Hematopoietic multipotent progenitor cell treated with erythropoietin and hydrocortisone succinate and interleukin-3 and kit ligand, for 8 days (in vitro differentiated cells): ENCODE results near the gene ATP11A.
"Not testable (repeated sequence)": the region's sequence is repeated elsewhere in the genome, so short reads cannot be mapped to it uniquely, and the experiment has no call there.

Experiments used
- DNase-seq: peaks from one replicate; pipeline ENCODE4 v3.0.0-alpha.2; 2015

Gene ATP11A

DNA sequence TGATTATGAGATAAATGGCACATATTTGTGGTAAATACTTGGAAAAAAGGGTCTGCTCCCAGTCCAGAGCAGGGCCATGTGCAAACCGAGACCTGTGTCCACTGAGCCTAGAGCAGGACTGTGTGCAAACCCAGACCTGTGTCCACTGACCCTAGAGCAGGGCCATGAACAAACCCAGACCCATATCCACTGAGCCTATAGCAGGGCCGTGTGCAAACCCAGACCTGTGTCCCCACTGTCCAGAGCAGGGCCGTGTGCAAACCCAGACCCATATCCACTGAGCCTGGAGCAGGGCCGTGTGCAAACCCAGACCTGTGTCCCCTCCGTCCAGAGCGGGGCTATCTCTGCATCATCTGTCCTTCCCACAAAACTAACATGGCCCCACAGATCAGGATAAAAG, 136.0 kb downstream of the ATP11A start:
- no peak for DNase-seq

DNA sequence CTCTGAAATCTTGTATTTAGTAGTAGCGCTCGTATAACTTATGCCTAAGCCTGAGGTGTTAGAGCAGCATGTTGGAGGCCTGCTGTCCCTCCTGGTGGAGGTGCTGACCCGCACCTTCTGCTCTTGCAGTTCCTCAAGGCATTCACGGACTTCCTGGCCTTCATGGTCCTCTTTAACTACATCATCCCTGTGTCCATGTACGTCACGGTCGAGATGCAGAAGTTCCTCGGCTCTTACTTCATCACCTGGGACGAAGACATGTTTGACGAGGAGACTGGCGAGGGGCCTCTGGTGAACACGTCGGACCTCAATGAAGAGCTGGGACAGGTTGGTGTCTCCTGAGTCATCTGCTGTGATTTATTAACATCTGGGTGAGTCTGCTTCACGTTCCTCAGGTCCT, 136.7 kb downstream of the ATP11A start:
- DNase-seq = no peak

DNA sequence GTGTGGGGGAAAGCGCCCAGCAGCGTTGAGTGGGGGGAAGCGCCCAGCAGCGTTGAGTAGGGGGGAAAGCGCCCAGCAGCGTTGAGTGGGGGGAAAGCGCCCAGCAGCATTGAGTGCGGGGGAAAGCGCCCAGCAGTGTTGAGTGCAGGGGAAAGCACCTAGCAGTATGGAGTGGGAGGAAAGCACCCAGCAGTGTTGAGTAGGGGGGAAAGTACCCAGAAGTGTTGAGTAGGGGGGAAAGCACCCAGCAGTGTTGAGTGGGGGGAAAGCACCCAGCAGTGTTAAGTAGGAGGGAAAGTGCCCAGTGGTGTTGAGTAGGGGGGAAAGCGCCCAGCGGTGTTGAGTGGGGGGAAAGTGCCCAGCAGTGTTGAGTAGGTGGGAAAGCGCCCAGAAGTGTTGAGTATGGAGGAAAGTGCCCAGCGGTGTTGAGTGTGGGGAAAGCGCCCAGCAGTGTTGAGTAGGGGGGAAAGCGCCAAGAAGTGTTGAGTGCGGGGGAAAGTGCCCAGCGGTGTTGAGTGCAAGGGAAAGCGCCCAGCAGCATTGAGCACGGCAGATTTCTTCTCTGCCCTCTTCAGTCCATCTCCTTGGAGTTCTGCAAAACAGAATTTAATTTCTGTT, 138.4 kb downstream of the ATP11A start:
- DNase-seq = no peak

- no peak for DNase-seq
These were observed 138.9 kb downstream of the ATP11A start for GRCh38 chr13:112828756-112829155.

DNA sequence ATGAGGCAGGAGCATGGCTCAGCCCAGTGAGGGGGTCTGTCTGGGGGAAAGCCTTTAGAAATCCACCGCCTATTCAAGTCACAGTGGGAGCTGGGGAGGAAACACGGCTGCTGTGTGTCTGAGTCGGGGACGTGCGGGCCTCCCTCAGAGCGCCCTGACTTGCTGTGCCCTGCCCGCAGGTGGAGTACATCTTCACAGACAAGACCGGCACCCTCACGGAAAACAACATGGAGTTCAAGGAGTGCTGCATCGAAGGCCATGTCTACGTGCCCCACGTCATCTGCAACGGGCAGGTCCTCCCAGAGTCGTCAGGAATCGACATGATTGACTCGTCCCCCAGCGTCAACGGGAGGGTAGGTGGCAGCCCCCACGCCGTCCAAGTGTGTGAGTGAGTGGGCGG, 141.4 kb downstream of the ATP11A start:
- DNase-seq = no peak

DNA sequence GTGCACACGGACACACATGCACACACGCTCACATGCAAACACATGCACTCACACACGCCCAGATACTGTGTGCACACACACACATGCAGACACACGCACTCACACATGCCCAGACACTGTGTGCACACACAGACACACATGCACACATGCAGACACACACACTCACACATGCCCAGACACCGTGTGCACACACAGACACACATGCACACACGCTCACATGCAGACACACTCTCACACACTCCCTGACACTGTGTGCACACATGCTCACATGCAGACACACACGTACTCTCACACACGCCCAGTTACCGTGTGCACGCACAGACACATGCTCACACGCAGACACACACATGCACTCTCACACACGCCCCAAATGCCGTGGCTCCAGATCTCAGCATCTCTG, 142.0 kb downstream of the ATP11A start:
- no peak for DNase-seq

- DNase-seq = no peak
These were observed 143.0 kb downstream of the ATP11A start for GRCh38 chr13:112832811-112833210.

- no peak for DNase-seq
These were observed 143.9 kb downstream of the ATP11A start for GRCh38 chr13:112833551-112834257.

DNA sequence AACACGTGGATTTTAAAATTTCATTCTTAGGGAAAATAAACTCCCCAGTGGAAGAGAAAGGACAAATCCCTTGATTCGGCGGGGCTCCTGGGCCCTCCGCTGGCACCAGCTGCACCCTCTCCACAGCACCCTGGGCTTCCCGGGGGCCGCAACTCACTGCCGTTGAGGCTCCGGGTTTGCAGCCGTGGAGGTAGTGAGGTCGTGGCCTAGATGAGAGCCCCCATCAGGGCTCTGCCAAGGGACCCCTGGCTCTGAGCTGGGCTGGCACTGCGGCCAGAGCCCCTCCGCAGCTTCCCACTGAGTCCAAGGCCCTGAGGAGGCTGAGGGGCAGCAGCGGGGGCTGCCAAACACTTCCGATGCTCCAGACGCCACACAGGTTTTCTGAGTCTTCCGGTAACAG, 145.5 kb downstream of the ATP11A start:
- no peak for DNase-seq

DNA sequence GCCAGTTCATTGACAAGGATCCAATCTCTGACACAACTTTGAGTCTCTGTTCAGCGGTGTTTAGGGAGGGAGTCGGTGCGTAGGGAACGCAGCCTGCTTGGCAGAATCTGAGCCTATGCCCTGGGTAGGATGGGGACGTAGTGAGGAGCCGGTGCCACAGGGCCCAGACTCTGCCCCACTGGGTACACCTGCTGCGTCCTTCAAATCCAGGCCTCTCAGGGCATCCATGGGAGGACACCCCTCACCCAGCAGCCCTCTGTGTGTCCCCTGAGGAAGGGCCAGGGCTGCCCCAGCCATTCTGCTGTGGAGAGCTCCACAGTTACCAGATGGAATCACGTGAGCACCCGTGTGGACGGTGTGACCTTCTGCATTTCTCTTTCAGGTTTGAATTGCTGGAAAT, 146.0 kb downstream of the ATP11A start:
- DNase-seq = no peak

- no peak for DNase-seq
These were observed 147.1 kb downstream of the ATP11A start for GRCh38 chr13:112836940-112837339.

DNA sequence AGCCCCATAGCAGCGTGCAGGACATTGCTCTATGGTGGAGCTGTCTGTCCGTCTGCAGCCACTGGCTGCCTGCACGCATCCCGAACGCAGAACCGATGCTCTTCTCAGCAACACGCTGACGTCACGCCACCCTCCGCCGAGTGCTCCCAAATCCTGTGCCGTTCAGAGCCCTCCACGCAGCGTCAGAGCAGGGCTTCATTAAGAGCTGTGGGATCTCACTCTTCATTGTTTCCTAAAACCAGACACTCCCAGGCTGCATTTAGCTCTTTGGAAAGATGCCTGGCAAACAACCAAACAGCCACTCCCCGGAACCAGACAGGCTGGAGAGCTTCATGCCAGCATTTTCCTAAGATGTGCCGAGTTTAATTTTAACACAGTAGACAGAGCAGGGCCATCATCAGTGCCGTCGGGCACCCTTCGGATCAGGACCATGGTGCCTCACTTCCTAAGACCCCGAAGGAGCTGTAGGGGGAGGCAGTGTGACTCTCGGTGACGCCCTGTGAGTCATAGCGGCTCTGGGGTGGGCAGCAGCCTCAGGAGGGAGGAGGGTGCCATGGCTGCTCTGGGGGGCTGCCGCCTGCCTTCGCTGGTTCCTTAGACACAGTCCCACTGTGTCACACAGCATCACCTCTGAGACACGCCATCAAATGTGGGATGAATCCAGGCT, 147.7 kb downstream of the ATP11A start:
- DNase-seq = no peak

- no peak for DNase-seq
These were observed 148.4 kb downstream of the ATP11A start for GRCh38 chr13:112838038-112838841.

GRCh38 chr13:112838842-112839117, 148.9 kb downstream of the ATP11A start:
- DNase-seq = no peak

DNA sequence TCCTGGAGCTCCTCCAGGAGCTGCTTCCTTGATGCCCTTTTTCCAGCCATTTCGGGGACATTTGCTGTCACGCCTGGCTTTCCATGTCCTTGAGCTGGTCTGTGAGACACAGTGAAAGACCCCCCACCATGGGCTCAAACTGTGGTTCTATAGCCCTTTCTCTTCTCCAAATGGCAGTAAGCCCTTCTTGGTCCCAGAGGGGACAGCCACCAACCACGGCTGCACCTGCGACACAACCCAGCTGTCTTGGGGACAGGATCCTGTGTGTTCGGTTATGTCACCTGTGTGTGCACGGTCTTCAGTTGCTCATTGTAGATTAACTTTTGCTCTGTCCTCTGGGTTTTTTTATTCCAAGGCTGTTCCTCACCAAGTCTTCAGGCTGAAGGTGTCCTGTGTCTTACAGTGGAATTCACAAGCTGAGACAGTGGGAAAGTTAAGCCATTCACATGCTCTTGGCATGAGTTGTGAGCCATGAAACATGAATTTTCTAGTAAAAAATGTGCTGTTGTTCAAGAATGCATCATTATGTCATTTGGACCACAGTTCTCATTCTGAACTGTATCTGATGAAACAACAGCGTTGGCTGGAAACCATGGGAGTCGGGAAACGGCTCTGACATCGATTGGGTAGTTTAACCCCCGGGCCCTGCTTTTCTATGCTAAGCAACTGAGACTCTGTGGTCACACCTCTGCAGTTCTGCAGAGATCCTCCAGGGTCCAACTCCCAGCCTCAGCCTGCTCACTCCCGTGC, 149.7 kb downstream of the ATP11A start:
- no peak for DNase-seq

- DNase-seq = no peak
These were observed 150.8 kb downstream of the ATP11A start for GRCh38 chr13:112840472-112841302.

DNA sequence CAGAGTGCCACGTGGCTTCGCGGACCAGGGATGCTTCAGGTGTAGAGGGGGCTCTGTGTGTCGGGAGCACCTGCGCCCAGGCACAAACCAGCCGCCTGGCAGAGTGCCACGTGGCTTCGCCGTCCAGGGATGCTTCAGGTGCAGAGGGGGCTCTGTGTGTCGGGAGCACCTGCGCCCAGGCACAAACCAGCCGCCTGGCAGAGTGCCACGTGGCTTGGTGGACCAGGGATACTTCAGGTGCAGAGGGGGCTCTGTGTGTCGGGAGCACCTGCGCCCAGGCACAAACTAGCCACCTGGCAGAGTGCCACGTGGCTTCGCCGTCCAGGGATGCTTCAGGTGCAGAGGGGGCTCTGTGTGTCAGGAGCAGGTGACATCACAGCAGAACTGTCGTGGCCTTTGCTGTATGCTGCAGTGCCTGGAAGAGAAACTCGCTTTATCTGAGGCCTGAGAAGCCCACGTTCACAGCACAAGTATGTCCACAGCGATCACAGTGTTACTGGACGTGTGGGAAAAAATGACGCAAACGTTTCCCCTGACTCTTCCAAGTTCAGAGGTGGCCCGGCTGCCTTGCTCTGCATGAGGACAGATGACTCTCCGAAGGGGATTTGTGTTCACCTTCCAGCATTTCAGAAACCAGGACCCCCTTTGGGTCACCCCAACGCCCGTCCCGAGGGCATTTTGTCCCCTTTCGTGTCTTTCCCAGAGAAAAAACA, 151.6 kb downstream of the ATP11A start:
- not testable (repeated sequence) for DNase-seq

- DNase-seq = no peak
These were observed 152.6 kb downstream of the ATP11A start for GRCh38 chr13:112842343-112842856.

DNA sequence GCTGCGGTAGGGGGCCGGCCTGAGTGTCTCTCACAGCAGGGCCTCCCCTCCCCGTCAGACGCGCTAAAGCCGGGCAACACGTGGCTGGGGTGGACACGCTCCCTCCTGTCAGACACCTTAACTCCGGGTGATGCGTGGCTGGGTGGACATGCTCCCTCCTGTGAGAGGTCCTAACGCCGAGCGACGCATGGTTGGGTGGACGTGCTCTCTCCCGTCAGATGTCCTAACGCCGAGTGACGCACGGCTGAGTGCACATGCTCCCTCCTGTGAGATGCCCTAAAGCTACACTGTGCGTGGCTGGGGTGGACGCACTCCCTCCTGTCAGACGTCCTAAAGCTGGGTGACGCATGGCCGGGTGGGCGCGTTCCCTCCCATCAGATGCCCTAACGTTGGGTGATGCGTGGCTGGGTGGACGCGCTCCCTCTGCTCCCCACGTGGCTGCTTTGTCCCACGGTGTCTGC, 153.1 kb downstream of the ATP11A start:
- no peak for DNase-seq

DNA sequence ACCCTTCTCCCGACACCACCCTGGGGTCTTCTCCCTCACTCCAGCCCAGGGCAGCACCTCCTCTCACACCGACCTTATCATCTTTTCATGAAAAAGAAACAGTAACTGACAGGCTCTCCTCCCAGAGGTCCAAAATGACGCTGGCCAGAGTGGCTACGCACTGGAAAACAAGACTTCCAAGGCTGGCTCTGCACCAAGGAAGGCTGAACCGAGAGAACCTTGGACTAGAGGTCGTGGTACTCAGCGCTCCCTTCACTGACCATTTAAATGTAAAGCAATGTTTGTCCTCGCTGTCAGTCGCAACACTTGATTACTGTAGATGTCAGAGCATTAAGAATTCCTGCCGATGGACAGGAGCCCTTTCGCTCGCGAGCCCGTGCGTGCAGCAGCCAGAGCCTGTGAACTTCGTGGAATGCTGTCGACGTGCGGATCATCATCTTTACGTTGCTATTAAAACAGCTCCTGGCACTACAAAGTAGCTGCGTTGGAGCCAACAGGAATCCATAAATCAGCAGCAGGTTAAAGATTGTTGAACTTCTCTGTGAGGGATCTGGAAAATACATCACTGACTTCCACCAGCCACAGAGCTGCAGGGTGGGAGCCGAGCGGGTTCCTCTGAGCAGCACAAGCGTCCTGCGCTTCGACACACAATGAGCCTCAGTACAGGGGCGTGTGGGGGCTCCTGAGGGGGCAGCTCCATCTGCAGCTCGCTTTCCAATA, 153.7 kb downstream of the ATP11A start:
- no peak for DNase-seq
